KMS-11 (cell line): ENCODE data around the gene PP2D1.
"Not testable (repeated sequence)": the region's sequence is repeated elsewhere in the genome, so short reads cannot be mapped to it uniquely, and the experiment has no call there.

Experiments
- H2AFZ ChIP-seq: fragments of 200-600 bp; sonication (generic); 2 replicates; pipeline ENCODE4 v1.6.1; 2016; ENCODE audit warnings: antibody characterized with exemption, mixed run types, low read depth
- H3K27ac ChIP-seq: fragments of 200-600 bp; sonication (generic); 2 replicates; pipeline ENCODE4 v1.6.1; 2016; ENCODE audit warnings: mild to moderate bottlenecking, mixed run types
- H3K27me3 ChIP-seq: fragments of 200-600 bp; sonication (generic); 2 replicates; pipeline ENCODE4 v1.6.1; 2017; ENCODE audit warnings: mild to moderate bottlenecking, low read depth, mixed run types, moderate library complexity; ENCODE audit not compliant: insufficient read depth
- H3K36me3 ChIP-seq: fragments of 200-600 bp; sonication (generic); 2 replicates; pipeline ENCODE4 v1.6.1; 2017; ENCODE audit warnings: mild to moderate bottlenecking, mixed run types; ENCODE audit not compliant: insufficient read depth
- H3K4me1 ChIP-seq: fragments of 200-600 bp; sonication (generic); 2 replicates; pipeline ENCODE4 v1.6.1; 2016; ENCODE audit warnings: mild to moderate bottlenecking, low read depth, mixed run types; ENCODE audit not compliant: poor library complexity, severe bottlenecking
- H3K4me2 ChIP-seq: fragments of 200-600 bp; sonication (generic); 2 replicates; pipeline ENCODE4 v1.7.0; 2016; ENCODE audit warnings: mild to moderate bottlenecking, mixed run types
- H3K4me3 ChIP-seq: fragments of 200-600 bp; sonication (generic); IDR thresholded peaks from 2 replicates; pipeline ENCODE4 v1.6.1; 2017; ENCODE audit warnings: low read depth, low read length, mixed read lengths; ENCODE audit not compliant: insufficient read depth
- H3K79me2 ChIP-seq: fragments of 200-600 bp; sonication (generic); 2 replicates; pipeline ENCODE4 v1.6.1; 2016; ENCODE audit warnings: low read depth, mixed run types; ENCODE audit not compliant: insufficient read depth
- H3K9ac ChIP-seq: fragments of 200-600 bp; sonication (generic); 2 replicates; pipeline ENCODE4 v1.6.1; 2016; ENCODE audit warnings: mild to moderate bottlenecking, mixed run types
- H4K20me1 ChIP-seq: fragments of 200-600 bp; sonication (generic); 2 replicates; pipeline ENCODE4 v1.6.1; 2016; ENCODE audit warnings: mild to moderate bottlenecking, mixed run types; ENCODE audit not compliant: insufficient read depth
- CTCF ChIP-seq: fragments of 200-600 bp; sonication (generic); conservative IDR thresholded peaks from 2 replicates; pipeline ENCODE4 v1.6.1; 2017; ENCODE audit warnings: low read depth, mild to moderate bottlenecking, antibody characterized with exemption, low read length, moderate library complexity, mixed read lengths

PP2D1 gene

GRCh38 chr3:19967812-19968211, 44.3 kb downstream of the PP2D1 start:
- peaks cover 4% of the 10 kb centered on the region; the same call in 1 of the 2 replicates for H3K79me2 ChIP-seq
- no peak overlapping the region for H3K9ac ChIP-seq
- no peaks in the 10 kb centered on the region for H3K27me3 ChIP-seq
- H4K20me1 ChIP-seq = no peaks in the 10 kb centered on the region
- no peak overlapping the region for H3K4me3 ChIP-seq
- no peaks in the 10 kb centered on the region for H3K36me3 ChIP-seq
- H3K27ac ChIP-seq = no peak overlapping the region
- H2AFZ ChIP-seq = no peak overlapping the region
- H3K4me1 ChIP-seq = no peaks in the 10 kb centered on the region
- TF ChIP-seq CTCF = no peak
- H3K4me2 ChIP-seq = no peak overlapping the region

GRCh38 chr3:19967208-19967607, 44.9 kb downstream of the PP2D1 start:
- Histone ChIP-seq H3K4me2 (no peak overlapping the region), H3K79me2 (peaks cover 6% of the 10 kb centered on the region; the same call in 1 of the 2 replicates), H2AFZ (no peak overlapping the region), H3K27me3 (no peaks in the 10 kb centered on the region), H3K4me3 (no peak overlapping the region), H3K36me3 (no peaks in the 10 kb centered on the region), H3K27ac (no peak overlapping the region), H3K4me1 (no peaks in the 10 kb centered on the region), H4K20me1 (no peaks in the 10 kb centered on the region), H3K9ac (no peak overlapping the region)
- TF ChIP-seq CTCF = no peak

GRCh38 chr3:19961960-19962359, 50.1 kb downstream of the PP2D1 start:
- H3K27ac ChIP-seq = no peak overlapping the region
- no peak overlapping the region for H3K4me3 ChIP-seq
- no peak overlapping the region for H3K4me2 ChIP-seq
- H3K4me1 ChIP-seq = no peaks in the 10 kb centered on the region
- H3K27me3 ChIP-seq = no peaks in the 10 kb centered on the region
- TF ChIP-seq CTCF = no peak
- H3K9ac ChIP-seq = no peak overlapping the region
- no peaks in the 10 kb centered on the region for H3K36me3 ChIP-seq
- H4K20me1 ChIP-seq = no peaks in the 10 kb centered on the region
- H3K79me2 ChIP-seq = 0 out of 2 replicates have a peak, but pooled peaks cover 6% of the 10 kb centered on the region
- H2AFZ ChIP-seq = no peak overlapping the region

GRCh38 chr3:19960696-19961095, 51.4 kb downstream of the PP2D1 start:
- Histone ChIP-seq H3K27me3 (no peaks in the 10 kb centered on the region), H4K20me1 (no peaks in the 10 kb centered on the region), H2AFZ (no peak overlapping the region), H3K4me1 (no peaks in the 10 kb centered on the region), H3K4me2 (no peak overlapping the region), H3K27ac (no peak overlapping the region), H3K79me2 (0 out of 2 replicates have a peak, but pooled peaks cover 6% of the 10 kb centered on the region), H3K36me3 (no peaks in the 10 kb centered on the region), H3K4me3 (no peak overlapping the region), H3K9ac (no peak overlapping the region)
- no peak for TF ChIP-seq CTCF

GRCh38 chr3:19959505-19959904, 52.6 kb downstream of the PP2D1 start:
- Histone ChIP-seq H2AFZ (no peak overlapping the region), H4K20me1 (no peaks in the 10 kb centered on the region), H3K9ac (no peak overlapping the region), H3K27me3 (no peaks in the 10 kb centered on the region), H3K27ac (no peak overlapping the region), H3K4me3 (no peak overlapping the region), H3K4me1 (no peaks in the 10 kb centered on the region), H3K4me2 (no peak overlapping the region), H3K79me2 (0 out of 2 replicates have a peak, but pooled peaks cover 6% of the 10 kb centered on the region), H3K36me3 (no peaks in the 10 kb centered on the region)
- no peak for TF ChIP-seq CTCF

GRCh38 chr3:19957354-19957753, 54.7 kb downstream of the PP2D1 start:
- H3K36me3 ChIP-seq, H3K27ac ChIP-seq, H3K4me1 ChIP-seq, H4K20me1 ChIP-seq, H3K27me3 ChIP-seq, H3K4me2 ChIP-seq, H3K4me3 ChIP-seq, H3K9ac ChIP-seq, H3K79me2 ChIP-seq, H2AFZ ChIP-seq: not testable (repeated sequence)
